A549 treated with ZK216348 at 1 μM for 4 hours (cell line): ENCODE results near the gene KIAA0408. TPM values are rescaled to one million over a fixed set of nuclear protein-coding genes. Genes with fewer than 3 reads are reported as not detected.

Source experiments
- total RNA-seq: library from RNA; stranded (reverse); fragments of 200-300 nt; extraction: Qiagen RNA extraction; gene quantifications from 5 replicates; pipeline ENCODE4 v1.2.3, GENCODE V29; 2022; ENCODE audit warnings: low read depth

Gene KIAA0408
- total RNA-seq: 5.6 to 8.2 TPM (median 5.8 TPM) in 5 replicates

DNA sequence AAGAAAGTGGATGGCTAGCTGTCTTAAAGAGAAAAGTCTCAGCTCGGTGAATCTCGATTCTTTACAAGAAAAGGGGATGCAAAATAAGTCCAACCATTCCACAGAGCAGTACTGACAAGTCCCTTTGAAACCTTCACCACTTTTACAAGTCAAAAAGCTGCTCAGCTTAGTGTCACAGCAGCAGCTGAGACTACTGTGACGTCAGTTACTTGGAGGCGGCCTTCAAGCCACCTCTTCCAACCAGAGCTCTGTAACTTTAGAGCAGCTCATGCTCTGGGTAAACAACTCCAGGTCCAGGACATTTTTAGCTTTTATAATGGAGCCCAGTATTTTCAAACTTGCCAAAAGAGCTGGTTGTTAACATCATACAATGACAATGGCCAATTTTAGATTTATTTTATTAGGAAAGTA, at the start of gene KIAA0408:
KIAA0408 (minus strand) TSS at position 159 of the 411 bp plus-strand sequence. CDS start 5,408 bp downstream, outside the sequence.

Other genes starting within 250 kb of the KIAA0408 start
- 7.6 to 11.1 TPM (median 10.5 TPM) in 5 replicates for gene RNF146, start 192.5 kb downstream of the KIAA0408 start, total RNA-seq
- 36.2 to 64.3 TPM (median 36.9 TPM) in 5 replicates for gene ECHDC1, start 115.8 kb downstream of the KIAA0408 start, total RNA-seq
- gene C6orf58, start 117.8 kb upstream of the KIAA0408 start, total RNA-seq: 0.22 TPM in 1 of 5 replicates, not detected in the others